ENCODE measurements around the gene PPP1R1A.

The PPP1R1A gene

GRCh38 chr12:54588110-54588889 is at the start of gene PPP1R1A:
Gene PPP1R1A, minus strand, starts transcription at chr12:54588659. Its CDS starts 171 bp downstream, at chr12:54588488.
- DNase-seq (ENCODE audit: low read depth, low spot score) = no peak

GRCh38 chr12:54634795-54635194 is 46.3 kb upstream of the PPP1R1A start, which contains the start of gene LACRT:
Gene LACRT, minus strand, starts transcription at chr12:54634895. Its CDS starts 54 bp downstream, at chr12:54634841.
- no peak for DNase-seq (ENCODE audit: low read depth, low spot score)

GRCh38 chr12:54631988-54632728 is 43.7 kb upstream of the PPP1R1A start:
- DNase-seq (ENCODE audit: low read depth, low spot score) = peak; percentile 20

GRCh38 chr12:54631551-54631950 is 43.1 kb upstream of the PPP1R1A start:
- no peak for DNase-seq (ENCODE audit: low read depth, low spot score)

GRCh38 chr12:54629925-54630324 is 41.5 kb upstream of the PPP1R1A start:
- no peak for DNase-seq (ENCODE audit: low read depth, low spot score)

- DNase-seq (ENCODE audit: low read depth, low spot score) = no peak
Observed at GRCh38 chr12:54628186-54628846, 39.9 kb upstream of the PPP1R1A start.

- DNase-seq (ENCODE audit: low read depth, low spot score) = no peak
Observed at GRCh38 chr12:54627304-54627703, 38.8 kb upstream of the PPP1R1A start.

- no peak for DNase-seq (ENCODE audit: low read depth, low spot score)
Observed at GRCh38 chr12:54625598-54625997, 37.1 kb upstream of the PPP1R1A start.

- no peak for DNase-seq (ENCODE audit: low read depth, low spot score)
Observed at GRCh38 chr12:54624315-54625279, 36.1 kb upstream of the PPP1R1A start.

- no peak for DNase-seq (ENCODE audit: low read depth, low spot score)
Observed at GRCh38 chr12:54622463-54623183, 34.2 kb upstream of the PPP1R1A start.

- no peak for DNase-seq (ENCODE audit: low read depth, low spot score)
Observed at GRCh38 chr12:54616933-54617680, 28.6 kb upstream of the PPP1R1A start.

GRCh38 chr12:54612225-54612750 is 23.8 kb upstream of the PPP1R1A start:
- no peak for DNase-seq (ENCODE audit: low read depth, low spot score)

- DNase-seq (ENCODE audit: low read depth, low spot score) = no peak
Observed at GRCh38 chr12:54611715-54612149, 23.3 kb upstream of the PPP1R1A start.

- DNase-seq (ENCODE audit: low read depth, low spot score) = no peak
Observed at GRCh38 chr12:54608769-54609168, 20.3 kb upstream of the PPP1R1A start.

GRCh38 chr12:54608156-54608555 is 19.7 kb upstream of the PPP1R1A start:
- no peak for DNase-seq (ENCODE audit: low read depth, low spot score)

GRCh38 chr12:54606556-54606955 is 18.1 kb upstream of the PPP1R1A start:
- DNase-seq (ENCODE audit: low read depth, low spot score) = no peak

- DNase-seq (ENCODE audit: low read depth, low spot score) = no peak
Observed at GRCh38 chr12:54605138-54605970, 16.9 kb upstream of the PPP1R1A start.

- DNase-seq (ENCODE audit: low read depth, low spot score) = no peak
Observed at GRCh38 chr12:54604436-54604835, 16.0 kb upstream of the PPP1R1A start.

All from iPS DF 19.7 (cell line).